ENCODE results near the gene TSPAN18.

- no peak for TF ChIP-seq POLR2A (IDR thresholded peaks at IDR 0.05; ENCODE audit: low read length)
- no peak for TF ChIP-seq GATA1 (IDR thresholded peaks at IDR 0.05; ENCODE audit: low read depth, low read length)
These were observed 222.6 kb downstream of the TSPAN18 start for GRCh38 chr11:44949160-44950030.

Measured in erythroblast (primary cell).